Measurements from ENCODE around the gene HDGFL3. TPM values are rescaled to one million over a fixed set of nuclear protein-coding genes. Genes with fewer than 3 reads are reported as not detected.
A peak's percentile ranks its signal among the peaks of the same experiment; 100 is the strongest.
"Not testable (repeated sequence)": the region's sequence is repeated elsewhere in the genome, so short reads cannot be mapped to it uniquely, and the experiment has no call there.

The HDGFL3 gene
- total RNA-seq, 2 donors from 2014 or later = 11.1 to 44.7 TPM

DNA sequence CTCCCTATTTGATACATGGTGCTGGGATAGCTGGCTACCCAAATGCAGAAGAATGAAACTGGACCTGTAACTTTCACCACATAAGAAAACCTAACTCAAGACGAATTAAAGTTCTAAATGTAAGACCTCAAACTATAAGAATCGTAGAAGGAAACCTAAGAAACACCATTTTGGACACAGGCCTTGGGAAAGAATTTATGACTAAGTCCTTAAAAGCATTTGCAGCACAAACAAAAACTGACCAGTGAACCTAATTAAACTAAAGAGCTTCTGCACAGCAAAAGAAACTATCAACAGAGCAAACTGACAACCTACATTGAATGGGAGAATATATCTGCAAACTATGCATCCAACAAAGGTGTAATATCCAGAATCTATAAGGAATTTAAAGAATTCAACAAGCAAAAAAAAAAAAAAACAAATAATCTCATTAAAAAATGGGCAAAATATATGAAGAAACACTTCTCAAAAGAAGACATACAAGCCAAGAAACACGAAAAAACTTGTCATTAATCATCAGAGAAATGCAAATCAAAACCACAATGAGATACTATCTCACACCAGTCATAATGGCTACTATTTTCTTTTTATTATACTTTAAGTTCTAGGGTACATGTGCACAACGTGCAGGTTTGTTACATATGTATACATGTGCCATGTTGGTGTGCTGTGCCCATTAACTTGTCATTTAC is 37.0 kb downstream of the HDGFL3 start:
- Mint-ChIP-seq H3K4me3 (no peak overlapping the region), H3K9me3 (peaks cover 11% of the 10 kb centered on the region), H3K36me3 (ENCODE audit: low read depth) (no peaks in the 10 kb centered on the region), H3K4me1 (peaks cover 5% of the 10 kb centered on the region), H3K27ac (no peak overlapping the region), H3K27me3 (no peaks in the 10 kb centered on the region)
- ATAC-seq (replicated peaks) = no peak

GRCh38 chr15:83169576-83169975 is 38.0 kb downstream of the HDGFL3 start:
- not testable (repeated sequence) for ATAC-seq (replicated peaks); H3K27ac Mint-ChIP-seq; H3K4me3 Mint-ChIP-seq; H3K36me3 Mint-ChIP-seq (ENCODE audit: low read depth); H3K27me3 Mint-ChIP-seq
- H3K9me3 Mint-ChIP-seq = peaks cover 11% of the 10 kb centered on the region
- H3K4me1 Mint-ChIP-seq = peaks cover 11% of the 10 kb centered on the region

GRCh38 chr15:83166830-83167229 is 40.8 kb downstream of the HDGFL3 start:
- Mint-ChIP-seq H3K27me3 (no peaks in the 10 kb centered on the region), H3K4me1 (peaks cover 23% of the 10 kb centered on the region), H3K9me3 (peaks cover 11% of the 10 kb centered on the region), H3K27ac (no peak overlapping the region), H3K4me3 (no peak overlapping the region), H3K36me3 (ENCODE audit: low read depth) (peaks cover 9% of the 10 kb centered on the region)
- no peak for ATAC-seq (replicated peaks)

DNA sequence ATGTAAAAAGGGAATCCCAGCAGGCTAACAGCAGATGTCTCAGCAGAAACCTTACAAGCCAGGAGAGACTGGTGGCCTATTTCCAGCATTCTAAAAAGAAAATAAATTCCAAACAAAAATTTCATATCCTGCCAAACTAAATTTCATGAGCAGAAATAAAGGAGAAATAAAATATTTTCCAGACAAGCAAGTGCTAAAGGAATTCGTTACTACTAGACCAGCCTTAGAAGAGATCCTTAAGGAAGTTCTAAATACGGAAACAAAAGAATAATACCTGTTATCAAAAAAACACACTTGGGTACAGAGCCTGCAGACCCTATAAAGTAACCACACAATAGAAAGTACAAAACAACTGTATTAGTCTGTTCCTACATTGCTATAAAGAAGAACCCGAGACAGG is 41.4 kb downstream of the HDGFL3 start:
- H3K36me3 Mint-ChIP-seq (ENCODE audit: low read depth) = peaks cover 9% of the 10 kb centered on the region
- peaks cover 11% of the 10 kb centered on the region for H3K9me3 Mint-ChIP-seq
- no peaks in the 10 kb centered on the region for H3K27me3 Mint-ChIP-seq
- no peak for ATAC-seq (replicated peaks)
- H3K27ac Mint-ChIP-seq = no peak overlapping the region
- H3K4me1 Mint-ChIP-seq = peaks cover 23% of the 10 kb centered on the region
- no peak overlapping the region for H3K4me3 Mint-ChIP-seq

- peaks cover under 1% of the 10 kb centered on the region for H3K27me3 Mint-ChIP-seq
- H3K27ac Mint-ChIP-seq = peak overlapping the region; percentile 76
- peaks cover 23% of the 10 kb centered on the region for H3K4me1 Mint-ChIP-seq
Observed at GRCh38 chr15:83164771-83165404, 42.7 kb downstream of the HDGFL3 start.

GRCh38 chr15:83164111-83164770 is 43.4 kb downstream of the HDGFL3 start:
- Mint-ChIP-seq H3K9me3 (peaks cover 11% of the 10 kb centered on the region), H3K4me1 (peaks cover 23% of the 10 kb centered on the region), H3K27me3 (peaks cover 6% of the 10 kb centered on the region), H3K36me3 (ENCODE audit: low read depth) (peaks cover 23% of the 10 kb centered on the region), H3K4me3 (peak overlapping the region; percentile 64), H3K27ac (peak overlapping the region; percentile 76)
- peak; percentile 3 for ATAC-seq (replicated peaks)

More at GRCh38 chr15:83164771-83165404, 42.7 kb downstream of the HDGFL3 start:
- H3K4me3 Mint-ChIP-seq = peak overlapping the region; percentile 64
- peaks cover 11% of the 10 kb centered on the region for H3K9me3 Mint-ChIP-seq
- H3K36me3 Mint-ChIP-seq (ENCODE audit: low read depth) = peaks cover 16% of the 10 kb centered on the region
- ATAC-seq (replicated peaks) = peak; percentile 85

DNA sequence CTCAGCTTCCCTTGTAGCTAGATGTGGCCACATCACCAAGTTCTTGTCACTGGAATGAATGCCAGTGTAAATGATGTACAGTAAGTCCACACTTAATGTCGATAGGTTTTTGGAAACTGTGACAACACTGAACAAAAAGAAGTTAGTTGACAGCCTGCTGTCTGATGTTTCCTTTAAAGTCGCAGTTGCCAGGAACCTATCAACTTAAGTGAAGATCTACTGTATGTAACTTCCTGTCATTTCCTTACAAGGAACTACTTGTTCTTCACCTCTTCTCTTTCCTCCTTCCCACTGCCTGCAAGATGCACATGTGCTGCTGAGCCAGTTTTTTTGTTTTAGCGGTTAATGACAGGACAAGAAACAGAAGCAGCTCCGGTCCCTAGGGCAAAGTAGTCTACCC is 44.6 kb downstream of the HDGFL3 start:
- H3K9me3 Mint-ChIP-seq = peaks cover 7% of the 10 kb centered on the region
- peaks cover 18% of the 10 kb centered on the region for H3K4me1 Mint-ChIP-seq
- peak overlapping the region; percentile 67 for H3K27ac Mint-ChIP-seq
- peak overlapping the region; percentile 58 for H3K4me3 Mint-ChIP-seq
- H3K27me3 Mint-ChIP-seq = peaks cover 6% of the 10 kb centered on the region
- peaks cover 23% of the 10 kb centered on the region for H3K36me3 Mint-ChIP-seq (ENCODE audit: low read depth)
- peak; percentile 23 for ATAC-seq (replicated peaks)

DNA sequence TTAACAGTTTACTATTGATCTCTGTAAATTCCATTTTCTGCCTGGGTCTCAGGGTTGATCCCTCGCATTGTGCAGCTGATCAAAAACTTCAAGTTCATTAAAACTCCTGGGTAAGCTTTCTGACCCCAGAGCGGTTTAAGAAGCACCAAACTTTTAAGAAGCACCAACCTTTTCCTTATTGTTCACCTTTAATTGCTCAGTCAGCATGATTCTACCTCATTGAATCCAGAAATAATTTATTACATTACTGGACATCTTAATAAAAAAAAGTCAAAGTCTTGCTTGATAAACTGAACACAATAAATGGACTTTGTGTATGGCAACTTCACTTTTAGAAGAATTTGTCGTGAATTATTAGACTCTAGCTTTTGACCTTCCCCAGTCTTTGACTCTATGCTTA is 46.9 kb downstream of the HDGFL3 start:
- H3K4me3 Mint-ChIP-seq = no peak overlapping the region
- peaks cover 43% of the 10 kb centered on the region for H3K36me3 Mint-ChIP-seq (ENCODE audit: low read depth)
- peaks cover 6% of the 10 kb centered on the region for H3K27me3 Mint-ChIP-seq
- ATAC-seq (replicated peaks) = no peak
- H3K9me3 Mint-ChIP-seq = no peaks in the 10 kb centered on the region
- peaks cover 23% of the 10 kb centered on the region for H3K4me1 Mint-ChIP-seq
- no peak overlapping the region for H3K27ac Mint-ChIP-seq

- Mint-ChIP-seq H3K36me3 (ENCODE audit: low read depth) (peaks cover 57% of the 10 kb centered on the region), H3K27me3 (peaks cover 6% of the 10 kb centered on the region), H3K27ac (no peak overlapping the region), H3K9me3 (no peaks in the 10 kb centered on the region), H3K4me3 (no peak overlapping the region), H3K4me1 (peaks cover 12% of the 10 kb centered on the region)
- ATAC-seq (replicated peaks) = peak; percentile 57
Observed at GRCh38 chr15:83158393-83158792, 49.2 kb downstream of the HDGFL3 start.

- Mint-ChIP-seq H3K27ac (no peak overlapping the region), H3K27me3 (peaks cover 6% of the 10 kb centered on the region)
- ATAC-seq (replicated peaks) = no peak
Observed at GRCh38 chr15:83155942-83156341, 51.7 kb downstream of the HDGFL3 start.

DNA sequence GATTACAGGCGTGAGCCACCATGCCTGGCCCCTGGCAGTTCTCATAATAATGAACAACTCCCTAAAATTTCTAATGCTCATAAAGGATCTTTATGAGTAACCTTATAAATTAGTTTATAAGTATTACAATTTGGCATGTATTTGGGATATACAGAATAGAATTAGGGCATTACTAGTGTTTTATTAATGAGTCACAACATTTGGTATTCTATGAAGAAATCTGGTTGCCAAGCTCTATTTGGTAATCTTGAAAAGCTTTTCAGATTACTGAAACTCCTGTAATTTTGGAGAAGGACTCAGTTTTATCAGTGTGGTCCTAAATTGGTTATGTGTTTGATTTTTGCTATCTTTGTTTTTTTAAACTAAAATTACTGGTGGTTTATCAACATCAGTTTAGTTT is 54.3 kb downstream of the HDGFL3 start:
- peaks cover 5% of the 10 kb centered on the region for H3K4me1 Mint-ChIP-seq
- peaks cover 59% of the 10 kb centered on the region for H3K36me3 Mint-ChIP-seq (ENCODE audit: low read depth)
- ATAC-seq (replicated peaks) = no peak
- no peak overlapping the region for H3K4me3 Mint-ChIP-seq
- H3K27ac Mint-ChIP-seq = no peak overlapping the region
- peaks cover 5% of the 10 kb centered on the region for H3K27me3 Mint-ChIP-seq
- no peaks in the 10 kb centered on the region for H3K9me3 Mint-ChIP-seq

More at GRCh38 chr15:83155942-83156341, 51.7 kb downstream of the HDGFL3 start:
- Mint-ChIP-seq H3K36me3 (ENCODE audit: low read depth) (peaks cover 55% of the 10 kb centered on the region), H3K9me3 (no peaks in the 10 kb centered on the region), H3K4me1 (peaks cover 5% of the 10 kb centered on the region), H3K4me3 (no peak overlapping the region)

GRCh38 chr15:83144771-83145170 is 62.9 kb downstream of the HDGFL3 start:
- no peak for ATAC-seq (replicated peaks)
- Mint-ChIP-seq H3K27me3 (peaks cover 9% of the 10 kb centered on the region), H3K4me1 (no peaks in the 10 kb centered on the region), H3K36me3 (ENCODE audit: low read depth) (peaks cover 61% of the 10 kb centered on the region), H3K4me3 (no peak overlapping the region), H3K9me3 (peaks cover 4% of the 10 kb centered on the region), H3K27ac (no peak overlapping the region)

GRCh38 chr15:83142151-83142550 is 65.5 kb downstream of the HDGFL3 start:
- not testable (repeated sequence) for H3K27ac Mint-ChIP-seq, H3K4me3 Mint-ChIP-seq, H3K4me1 Mint-ChIP-seq

DNA sequence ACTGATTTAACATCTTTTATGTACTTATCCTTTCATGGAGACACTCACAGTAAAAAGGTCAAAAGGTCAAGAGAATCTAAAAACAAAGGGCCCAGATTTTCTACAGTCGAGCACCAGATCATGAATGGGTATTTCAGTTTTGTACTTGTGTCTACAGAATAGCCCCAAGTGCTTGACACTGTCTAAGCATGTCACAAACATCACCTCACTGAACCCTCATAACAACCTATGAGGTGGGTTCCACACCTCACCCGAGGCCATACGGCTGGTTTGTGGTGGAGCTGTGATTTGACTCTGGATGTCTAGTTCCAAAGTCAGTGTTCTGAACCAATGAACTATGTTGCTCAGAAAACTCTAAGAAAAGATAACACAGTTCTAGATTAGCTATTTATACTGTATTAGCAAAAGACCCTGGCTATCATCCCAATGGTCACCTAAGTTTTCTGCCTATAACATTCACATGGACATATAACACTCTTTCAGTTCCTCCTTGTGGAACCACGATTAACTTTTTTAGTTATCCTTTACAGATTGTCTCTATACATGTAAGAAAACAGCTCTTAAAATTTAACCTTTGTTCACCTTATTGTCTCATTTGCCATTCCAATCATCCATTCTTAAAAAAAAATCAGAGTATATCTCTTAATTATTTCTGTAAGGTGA is 74.6 kb downstream of the HDGFL3 start:
- Mint-ChIP-seq H3K27ac (no peak overlapping the region), H3K4me3 (no peak overlapping the region), H3K9me3 (no peaks in the 10 kb centered on the region), H3K27me3 (no peaks in the 10 kb centered on the region), H3K36me3 (ENCODE audit: low read depth) (peaks cover 21% of the 10 kb centered on the region), H3K4me1 (no peaks in the 10 kb centered on the region)
- no peak for ATAC-seq (replicated peaks)

More at GRCh38 chr15:83142151-83142550, 65.5 kb downstream of the HDGFL3 start:
- not testable (repeated sequence) for H3K9me3 Mint-ChIP-seq; H3K27me3 Mint-ChIP-seq; ATAC-seq (replicated peaks)
- H3K36me3 Mint-ChIP-seq (ENCODE audit: low read depth) = peaks cover 48% of the 10 kb centered on the region
